IPS-20b (cell line): ENCODE results near the gene USP32.
A peak's percentile ranks its signal among the peaks of the same experiment; 100 is the strongest.

ENCODE experiments used
- H3K27ac ChIP-seq: one replicate; pipeline ENCODE4 v1.5.1; 2013; ENCODE audit warnings: low read length
- H3K27me3 ChIP-seq: 2 replicates; pipeline ENCODE4 v1.6.1; 2013; ENCODE audit warnings: mild to moderate bottlenecking, low read length, inconsistent platforms; ENCODE audit not compliant: insufficient read depth
- H3K36me3 ChIP-seq: 2 replicates; pipeline ENCODE4 v1.6.1; 2013; ENCODE audit warnings: low read depth, mild to moderate bottlenecking, inconsistent platforms, low read length, moderate library complexity; ENCODE audit not compliant: insufficient read depth
- H3K4me1 ChIP-seq: 2 replicates; pipeline ENCODE4 v1.6.1; 2013; ENCODE audit warnings: mild to moderate bottlenecking, control low read depth, inconsistent platforms, low read length, moderate library complexity; ENCODE audit not compliant: insufficient read depth
- H3K4me3 ChIP-seq: 2 replicates; pipeline ENCODE4 v1.5.1; 2013; ENCODE audit warnings: mild to moderate bottlenecking, low read length, inconsistent platforms
- H3K9ac ChIP-seq: 2 replicates; pipeline ENCODE4 v1.6.1; 2013; ENCODE audit warnings: low read depth, mild to moderate bottlenecking, inconsistent platforms, low read length, moderate library complexity
- H3K9me3 ChIP-seq: 2 replicates; pipeline ENCODE4 v1.6.1; 2013; ENCODE audit warnings: mild to moderate bottlenecking, low read depth, low read length, inconsistent platforms; ENCODE audit not compliant: insufficient read depth

USP32 gene

GRCh38 chr17:60396412-60396811 is 4.5 kb upstream of the USP32 start:
- H3K4me1 ChIP-seq, result peaks cover 4% of the 10 kb centered on the region; the same call in 1 of the 2 replicates
- no peaks in the 10 kb centered on the region for H3K9me3 ChIP-seq
- H3K27ac ChIP-seq, result no peak overlapping the region
- no peak overlapping the region for H3K9ac ChIP-seq
- H3K36me3 ChIP-seq, result no peaks in the 10 kb centered on the region
- no peaks in the 10 kb centered on the region for H3K27me3 ChIP-seq
- no peak overlapping the region for H3K4me3 ChIP-seq

GRCh38 chr17:60395508-60396065 is 3.7 kb upstream of the USP32 start:
- Histone ChIP-seq H3K4me3 (no peak overlapping the region), H3K9ac (no peak overlapping the region), H3K27ac (no peak overlapping the region), H3K27me3 (no peaks in the 10 kb centered on the region), H3K36me3 (no peaks in the 10 kb centered on the region), H3K4me1 (peaks cover 4% of the 10 kb centered on the region; the same call in 1 of the 2 replicates), H3K9me3 (no peaks in the 10 kb centered on the region)

GRCh38 chr17:60393840-60394723 is 2.1 kb upstream of the USP32 start:
- no peak overlapping the region for H3K27ac ChIP-seq
- H3K36me3 ChIP-seq, result no peaks in the 10 kb centered on the region
- no peak overlapping the region for H3K4me3 ChIP-seq
- no peak overlapping the region for H3K9ac ChIP-seq
- no peaks in the 10 kb centered on the region for H3K27me3 ChIP-seq
- no peaks in the 10 kb centered on the region for H3K9me3 ChIP-seq
- H3K4me1 ChIP-seq, result peaks cover 12% of the 10 kb centered on the region; the same call in 1 of the 2 replicates

- Histone ChIP-seq H3K27ac (peak overlapping the region; percentile 86), H3K36me3 (no peaks in the 10 kb centered on the region), H3K4me3 (peak overlapping the region; percentile 97), H3K27me3 (no peaks in the 10 kb centered on the region), H3K9ac (peak overlapping the region; percentile 91), H3K9me3 (no peaks in the 10 kb centered on the region), H3K4me1 (peaks cover 21% of the 10 kb centered on the region)
Observed at GRCh38 chr17:60392845-60393702, 1.1 kb upstream of the USP32 start.

- no peaks in the 10 kb centered on the region for H3K9me3 ChIP-seq
- peaks cover 36% of the 10 kb centered on the region for H3K4me1 ChIP-seq
- H3K9ac ChIP-seq, result peak overlapping the region; percentile 91; the same call in 1 of the 2 replicates
- H3K27ac ChIP-seq, result peak overlapping the region; percentile 57
- peak overlapping the region; percentile 97 for H3K4me3 ChIP-seq
- no peaks in the 10 kb centered on the region for H3K27me3 ChIP-seq
- H3K36me3 ChIP-seq, result no peaks in the 10 kb centered on the region
Observed at GRCh38 chr17:60391471-60392041, 377 bp downstream of the USP32 start.

GRCh38 chr17:60390925-60391470 is 935 bp downstream of the USP32 start:
- Histone ChIP-seq H3K9me3 (no peaks in the 10 kb centered on the region), H3K27ac (peak overlapping the region; percentile 57), H3K4me1 (peaks cover 42% of the 10 kb centered on the region), H3K36me3 (no peaks in the 10 kb centered on the region), H3K27me3 (no peaks in the 10 kb centered on the region), H3K9ac (peak overlapping the region; percentile 91; the same call in 1 of the 2 replicates), H3K4me3 (peak overlapping the region; percentile 97)

- no peaks in the 10 kb centered on the region for H3K9me3 ChIP-seq
- no peak overlapping the region for H3K27ac ChIP-seq
- H3K27me3 ChIP-seq, result no peaks in the 10 kb centered on the region
- peak overlapping the region; percentile 97 for H3K4me3 ChIP-seq
- H3K4me1 ChIP-seq, result peaks cover 45% of the 10 kb centered on the region
- H3K36me3 ChIP-seq, result no peaks in the 10 kb centered on the region
- peak overlapping the region; percentile 91; the same call in 1 of the 2 replicates for H3K9ac ChIP-seq
Observed at GRCh38 chr17:60390186-60390585, 1.7 kb downstream of the USP32 start.

GRCh38 chr17:60388742-60389141 is 3.2 kb downstream of the USP32 start:
- H3K27ac ChIP-seq, result peak overlapping the region; percentile 82
- no peaks in the 10 kb centered on the region for H3K27me3 ChIP-seq
- no peaks in the 10 kb centered on the region for H3K9me3 ChIP-seq
- peak overlapping the region; percentile 61 for H3K4me3 ChIP-seq
- peak overlapping the region; percentile 70 for H3K9ac ChIP-seq
- H3K4me1 ChIP-seq, result peaks cover 56% of the 10 kb centered on the region
- H3K36me3 ChIP-seq, result no peaks in the 10 kb centered on the region

- Histone ChIP-seq H3K36me3 (no peaks in the 10 kb centered on the region), H3K4me1 (peaks cover 59% of the 10 kb centered on the region), H3K4me3 (peak overlapping the region; percentile 61), H3K27me3 (no peaks in the 10 kb centered on the region), H3K9me3 (no peaks in the 10 kb centered on the region), H3K27ac (peak overlapping the region; percentile 82), H3K9ac (peak overlapping the region; percentile 70; the same call in 1 of the 2 replicates)
Observed at GRCh38 chr17:60387666-60388065, 4.3 kb downstream of the USP32 start.

GRCh38 chr17:60386147-60387058 is 5.5 kb downstream of the USP32 start:
- H3K27ac ChIP-seq, result peak overlapping the region; percentile 44
- H3K9me3 ChIP-seq, result no peaks in the 10 kb centered on the region
- H3K27me3 ChIP-seq, result no peaks in the 10 kb centered on the region
- peak overlapping the region; percentile 61 for H3K4me3 ChIP-seq
- H3K9ac ChIP-seq, result peak overlapping the region; percentile 10; the same call in 1 of the 2 replicates
- H3K36me3 ChIP-seq, result no peaks in the 10 kb centered on the region
- peaks cover 59% of the 10 kb centered on the region for H3K4me1 ChIP-seq
